GM12872 (cell line): ENCODE measurements around the gene CSKMT.

Experiments used
- TF ChIP-seq, protein P1 (sequence below): IDR thresholded peaks from 3 replicates; pipeline ENCODE4 v1.5.1; 2011; ENCODE audit warnings: low read depth, mild to moderate bottlenecking, low read length, moderate library complexity; ENCODE audit not compliant: insufficient read depth

CSKMT gene

DNA sequence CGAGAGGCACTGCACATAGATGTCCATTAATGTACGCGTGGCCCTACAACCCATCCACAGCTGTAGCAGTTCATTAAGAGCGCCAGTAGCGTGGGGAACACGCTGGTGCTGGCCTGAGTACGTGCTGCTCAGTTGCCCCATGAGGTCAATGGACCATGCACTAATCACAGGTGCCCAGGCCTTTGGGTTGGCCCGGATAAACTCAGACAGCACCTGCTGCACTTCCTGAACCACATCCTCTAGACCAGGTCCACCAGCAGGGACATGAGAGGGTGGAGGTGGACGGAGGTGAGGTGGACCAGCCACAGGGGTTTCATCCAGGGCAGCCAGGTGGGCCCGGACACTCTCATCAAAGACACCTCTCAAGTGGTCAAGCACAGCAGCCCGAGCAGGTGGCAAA lies 15.6 kb upstream of the CSKMT start:
- TF ChIP-seq, protein P1, sequence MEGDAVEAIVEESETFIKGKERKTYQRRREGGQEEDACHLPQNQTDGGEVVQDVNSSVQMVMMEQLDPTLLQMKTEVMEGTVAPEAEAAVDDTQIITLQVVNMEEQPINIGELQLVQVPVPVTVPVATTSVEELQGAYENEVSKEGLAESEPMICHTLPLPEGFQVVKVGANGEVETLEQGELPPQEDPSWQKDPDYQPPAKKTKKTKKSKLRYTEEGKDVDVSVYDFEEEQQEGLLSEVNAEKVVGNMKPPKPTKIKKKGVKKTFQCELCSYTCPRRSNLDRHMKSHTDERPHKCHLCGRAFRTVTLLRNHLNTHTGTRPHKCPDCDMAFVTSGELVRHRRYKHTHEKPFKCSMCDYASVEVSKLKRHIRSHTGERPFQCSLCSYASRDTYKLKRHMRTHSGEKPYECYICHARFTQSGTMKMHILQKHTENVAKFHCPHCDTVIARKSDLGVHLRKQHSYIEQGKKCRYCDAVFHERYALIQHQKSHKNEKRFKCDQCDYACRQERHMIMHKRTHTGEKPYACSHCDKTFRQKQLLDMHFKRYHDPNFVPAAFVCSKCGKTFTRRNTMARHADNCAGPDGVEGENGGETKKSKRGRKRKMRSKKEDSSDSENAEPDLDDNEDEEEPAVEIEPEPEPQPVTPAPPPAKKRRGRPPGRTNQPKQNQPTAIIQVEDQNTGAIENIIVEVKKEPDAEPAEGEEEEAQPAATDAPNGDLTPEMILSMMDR: no peak

DNA sequence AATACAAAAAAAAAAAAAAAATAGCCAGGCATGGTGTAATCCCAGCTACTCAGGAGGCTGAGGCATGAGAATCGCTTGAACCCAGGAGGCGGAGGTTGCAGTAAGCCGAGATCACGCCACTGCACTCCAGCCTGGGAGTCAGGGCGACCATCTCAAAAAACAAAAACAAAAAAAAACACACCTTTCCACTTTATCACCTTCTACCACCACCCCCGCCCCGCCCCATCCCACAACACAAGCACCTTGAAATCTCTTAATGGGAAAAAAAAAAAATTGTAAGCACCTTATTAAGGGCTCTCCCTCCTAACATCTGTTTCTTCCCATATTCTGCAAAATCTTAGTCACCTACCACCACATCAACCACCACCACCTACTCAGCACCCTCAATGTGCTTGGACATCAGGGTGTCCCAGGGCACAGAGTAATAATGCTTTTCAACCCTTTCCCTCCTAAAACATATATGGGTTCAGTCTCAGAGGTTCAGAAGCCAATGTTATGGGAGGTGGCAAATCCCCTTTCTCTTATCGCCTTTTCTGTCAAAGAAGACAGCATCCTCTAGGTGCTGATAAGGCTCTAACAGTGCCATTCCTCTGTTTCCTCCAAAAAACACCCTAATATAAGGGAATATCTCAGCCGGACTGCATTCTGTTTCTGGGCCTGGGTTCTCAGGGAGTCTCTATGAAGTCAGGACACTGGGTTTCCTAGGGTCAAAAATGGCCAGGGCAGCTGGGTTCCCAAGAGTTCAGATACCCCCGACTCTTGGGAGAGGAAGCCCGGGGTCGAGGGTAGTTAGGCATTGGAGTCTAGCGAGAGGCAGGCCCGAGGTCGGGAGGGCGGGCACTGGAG lies 12.7 kb upstream of the CSKMT start:
- TF ChIP-seq, protein P1: no peak

DNA sequence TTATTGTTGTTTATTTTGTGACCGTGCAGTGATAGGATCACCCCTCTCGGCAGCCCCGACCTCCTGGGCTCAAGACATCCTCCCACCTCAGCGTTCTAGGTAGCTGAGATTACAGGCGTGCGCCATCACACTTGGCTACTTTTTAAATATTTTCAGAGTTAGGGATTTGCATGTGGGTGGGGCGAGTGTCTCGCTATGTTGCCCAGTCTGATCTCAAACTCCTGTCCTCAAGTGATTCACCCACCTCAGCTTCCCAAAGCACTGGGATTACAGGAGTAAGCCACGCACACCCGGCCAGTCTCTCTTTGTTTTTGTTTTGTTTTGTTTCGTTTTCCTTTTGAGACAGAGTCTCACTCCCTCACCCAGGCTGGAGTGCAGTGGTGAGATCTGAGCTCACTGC lies 10.8 kb upstream of the CSKMT start:
- TF ChIP-seq, protein P1: no peak

DNA sequence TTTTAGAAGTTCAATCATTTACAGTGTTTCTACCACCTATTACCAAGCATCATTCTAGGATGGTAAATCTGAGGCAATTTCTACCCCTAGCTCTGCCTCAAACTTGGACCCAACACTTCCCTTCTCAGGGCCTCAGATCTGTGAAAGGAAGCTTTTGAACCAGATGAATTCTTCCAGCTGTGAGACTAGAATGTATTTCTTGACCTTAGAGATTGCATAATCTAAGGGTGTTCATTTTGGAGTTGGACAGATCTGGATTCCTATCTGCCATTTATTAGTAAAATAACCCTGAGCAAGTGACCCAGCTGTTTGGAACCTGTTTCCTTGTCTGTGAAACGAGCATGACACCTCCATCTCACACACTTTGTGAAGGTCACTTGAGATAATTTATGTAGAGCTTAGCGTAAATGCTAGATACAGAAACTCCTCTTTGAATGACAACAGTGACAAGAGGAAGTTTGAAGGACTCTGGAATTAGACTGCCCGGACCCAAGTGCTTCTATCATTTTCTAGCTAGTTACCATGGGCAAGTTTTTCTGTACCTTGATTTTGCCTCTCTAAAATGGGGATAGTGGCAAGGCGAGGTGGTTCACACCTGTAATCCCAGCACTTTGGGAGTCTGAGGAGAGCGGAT lies 8.2 kb upstream of the CSKMT start:
- TF ChIP-seq, protein P1: no peak

DNA sequence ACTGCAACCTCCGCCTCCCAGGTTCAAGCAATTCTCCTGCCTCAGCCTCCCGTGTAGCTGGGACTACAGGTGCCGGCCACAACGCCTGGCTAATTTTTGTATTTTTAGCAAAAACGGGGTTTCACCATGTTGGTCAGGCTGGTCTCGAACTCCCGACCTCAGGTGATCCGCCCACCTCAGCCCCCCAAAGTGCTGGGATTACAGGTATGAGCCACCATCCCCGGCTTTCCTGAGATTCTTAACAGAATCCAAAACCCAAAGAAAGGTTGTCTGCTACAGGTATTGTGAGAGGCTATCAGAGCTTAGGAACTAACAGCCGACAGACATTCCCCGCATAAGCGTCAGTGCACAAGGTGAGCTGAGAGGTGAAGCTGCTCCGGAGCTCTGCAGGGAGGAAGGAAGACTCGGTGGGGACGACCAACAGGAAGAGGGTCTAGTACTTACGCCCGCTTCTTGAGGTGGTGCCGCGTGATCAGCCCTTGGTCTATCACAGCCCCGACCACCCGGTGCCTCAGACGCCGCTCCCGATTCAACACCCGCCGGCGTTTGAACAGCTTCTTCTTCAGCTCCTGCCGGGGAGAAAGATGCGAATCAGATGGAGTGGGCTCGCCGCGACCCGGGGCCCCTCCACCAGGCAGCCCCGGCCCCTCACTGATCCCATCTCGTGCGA lies 572 bp upstream of the CSKMT start:
- TF ChIP-seq, protein P1: no peak

DNA sequence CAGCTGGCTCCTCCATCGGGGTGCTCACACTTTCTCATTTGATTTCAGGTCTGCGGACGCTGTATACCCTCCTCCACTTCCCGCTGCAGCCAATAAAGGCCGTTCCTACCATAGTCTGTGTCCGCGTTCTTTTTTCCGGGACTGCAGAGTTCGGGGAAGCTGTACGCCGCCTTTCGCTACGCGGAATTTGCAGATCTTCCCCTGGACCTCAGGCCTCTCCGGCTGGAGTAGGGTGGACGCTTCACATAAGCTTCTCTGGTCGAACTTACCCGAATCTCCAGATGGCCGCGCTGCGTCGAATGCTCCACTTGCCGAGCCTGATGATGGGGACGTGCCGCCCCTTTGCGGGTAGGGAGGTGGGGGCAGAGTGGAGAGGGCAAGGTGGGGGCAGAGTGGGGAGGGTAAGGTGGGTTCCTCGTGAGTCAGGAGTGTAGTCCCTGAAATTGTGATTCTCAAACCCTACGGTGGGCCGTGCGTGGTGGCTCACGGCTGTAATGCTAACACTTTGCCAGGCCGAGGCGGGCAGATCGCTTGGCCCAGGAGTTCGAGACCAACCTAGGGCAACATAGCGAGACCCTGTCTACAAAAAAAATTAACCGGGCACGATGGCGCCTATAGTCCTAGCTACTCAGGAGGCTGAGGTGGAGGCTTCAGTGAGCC lies 617 bp downstream of the CSKMT start:
- TF ChIP-seq, protein P1: no peak

DNA sequence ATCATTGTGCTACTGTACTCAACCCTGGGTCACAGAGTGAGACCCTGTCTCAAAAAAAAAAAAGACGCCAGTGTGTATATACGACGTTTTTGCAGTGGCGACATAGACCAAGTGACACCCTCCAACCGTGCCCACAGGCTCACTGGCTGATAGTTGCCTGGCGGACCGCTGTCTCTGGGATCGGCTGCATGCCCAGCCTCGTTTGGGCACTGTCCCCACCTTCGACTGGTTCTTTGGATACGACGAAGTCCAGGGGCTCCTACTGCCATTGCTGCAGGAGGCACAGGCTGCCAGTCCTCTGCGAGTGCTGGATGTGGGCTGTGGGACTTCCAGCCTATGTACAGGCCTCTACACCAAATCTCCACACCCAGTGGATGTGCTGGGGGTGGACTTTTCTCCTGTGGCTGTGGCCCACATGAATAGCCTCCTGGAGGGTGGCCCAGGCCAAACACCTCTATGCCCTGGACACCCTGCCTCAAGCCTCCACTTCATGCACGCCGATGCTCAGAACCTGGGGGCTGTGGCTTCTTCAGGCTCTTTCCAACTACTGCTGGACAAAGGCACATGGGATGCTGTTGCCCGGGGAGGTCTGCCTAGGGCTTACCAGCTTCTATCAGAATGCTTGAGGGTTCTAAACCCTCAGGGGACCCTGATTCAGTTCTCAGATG lies 1.3 kb downstream of the CSKMT start:
- TF ChIP-seq, protein P1: no peak
